OCI-LY7 (cell line): Measurements from ENCODE around the gene MCF2L2.
"Not testable (repeated sequence)": the region's sequence is repeated elsewhere in the genome, so short reads cannot be mapped to it uniquely, and the experiment has no call there.

Experiments used
- EZH2phosphoT487 ChIP-seq: fragments of 200-600 bp; sonication (generic); IDR thresholded peaks from 2 replicates; pipeline ENCODE4 v1.6.1; 2018; ENCODE audit warnings: low read depth, borderline replicate concordance, mild to moderate bottlenecking, mixed run types, antibody characterized with exemption, low read length, moderate library complexity, mixed read lengths
- TF ChIP-seq, protein P1 (sequence below): fragments of 200-600 bp; sonication (generic); conservative IDR thresholded peaks from 2 replicates; pipeline ENCODE4 v1.5.1; 2014; ENCODE audit warnings: mild to moderate bottlenecking, antibody characterized with exemption, low read length, moderate library complexity, mixed read lengths

DNA sequence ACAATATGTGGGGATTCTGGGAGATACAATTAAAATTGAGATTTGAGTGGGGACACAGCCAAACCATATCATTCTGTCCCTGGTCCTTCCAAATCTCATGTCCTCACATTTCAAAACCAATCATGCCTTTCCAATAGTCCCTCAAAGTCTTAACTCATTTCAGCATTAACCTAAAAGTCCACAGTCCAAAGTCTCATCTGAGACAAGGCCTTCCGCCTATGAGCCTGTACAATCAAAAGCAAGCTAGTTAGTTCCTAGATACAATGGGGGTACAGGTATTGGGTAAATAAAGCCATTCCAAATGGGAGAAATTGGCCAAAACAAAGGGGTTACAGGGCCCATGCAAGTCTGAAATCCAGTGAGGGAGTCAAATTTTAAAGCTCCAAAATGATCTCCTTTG lies 260.4 kb downstream of the MCF2L2 start:
- TF ChIP-seq, protein P1, sequence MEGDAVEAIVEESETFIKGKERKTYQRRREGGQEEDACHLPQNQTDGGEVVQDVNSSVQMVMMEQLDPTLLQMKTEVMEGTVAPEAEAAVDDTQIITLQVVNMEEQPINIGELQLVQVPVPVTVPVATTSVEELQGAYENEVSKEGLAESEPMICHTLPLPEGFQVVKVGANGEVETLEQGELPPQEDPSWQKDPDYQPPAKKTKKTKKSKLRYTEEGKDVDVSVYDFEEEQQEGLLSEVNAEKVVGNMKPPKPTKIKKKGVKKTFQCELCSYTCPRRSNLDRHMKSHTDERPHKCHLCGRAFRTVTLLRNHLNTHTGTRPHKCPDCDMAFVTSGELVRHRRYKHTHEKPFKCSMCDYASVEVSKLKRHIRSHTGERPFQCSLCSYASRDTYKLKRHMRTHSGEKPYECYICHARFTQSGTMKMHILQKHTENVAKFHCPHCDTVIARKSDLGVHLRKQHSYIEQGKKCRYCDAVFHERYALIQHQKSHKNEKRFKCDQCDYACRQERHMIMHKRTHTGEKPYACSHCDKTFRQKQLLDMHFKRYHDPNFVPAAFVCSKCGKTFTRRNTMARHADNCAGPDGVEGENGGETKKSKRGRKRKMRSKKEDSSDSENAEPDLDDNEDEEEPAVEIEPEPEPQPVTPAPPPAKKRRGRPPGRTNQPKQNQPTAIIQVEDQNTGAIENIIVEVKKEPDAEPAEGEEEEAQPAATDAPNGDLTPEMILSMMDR, result not testable (repeated sequence)
- not testable (repeated sequence) for TF ChIP-seq EZH2phosphoT487
